ENCODE results near the gene LBHD2.

Gene LBHD2

GRCh38 chr14:103091041-103091882, 7.3 kb downstream of the LBHD2 start:
- DNase-seq (ENCODE audit: low spot score) = peak; percentile 70

GRCh38 chr14:103091883-103092222, 7.8 kb downstream of the LBHD2 start:
- no peak for DNase-seq (ENCODE audit: low spot score)

GRCh38 chr14:103093856-103094405, 9.9 kb downstream of the LBHD2 start:
- DNase-seq (ENCODE audit: low spot score) = no peak

GRCh38 chr14:103094406-103095209, 10.6 kb downstream of the LBHD2 start, which contains the start of gene EXOC3L4:
Gene EXOC3L4, plus strand, starts transcription at chr14:103094725. Its CDS starts 5,495 bp downstream, at chr14:103100220.
- DNase-seq (ENCODE audit: low spot score) = no peak

GRCh38 chr14:103095210-103095778, 11.3 kb downstream of the LBHD2 start:
- DNase-seq (ENCODE audit: low spot score) = no peak

- DNase-seq (ENCODE audit: low spot score) = no peak
Measured at GRCh38 chr14:103096387-103096786, 12.4 kb downstream of the LBHD2 start.

- no peak for DNase-seq (ENCODE audit: low spot score)
Measured at GRCh38 chr14:103097244-103097993, 13.4 kb downstream of the LBHD2 start.

- DNase-seq (ENCODE audit: low spot score) = no peak
Measured at GRCh38 chr14:103097994-103098957, 14.3 kb downstream of the LBHD2 start.

- DNase-seq (ENCODE audit: low spot score) = no peak
Measured at GRCh38 chr14:103099081-103099732, 15.2 kb downstream of the LBHD2 start.

- DNase-seq (ENCODE audit: low spot score) = no peak
Measured at GRCh38 chr14:103099733-103100280, 15.8 kb downstream of the LBHD2 start.

GRCh38 chr14:103100281-103101121, 16.5 kb downstream of the LBHD2 start:
- no peak for DNase-seq (ENCODE audit: low spot score)

GRCh38 chr14:103101257-103101962, 17.4 kb downstream of the LBHD2 start:
- DNase-seq (ENCODE audit: low spot score) = no peak

GRCh38 chr14:103101963-103102688, 18.1 kb downstream of the LBHD2 start:
- no peak for DNase-seq (ENCODE audit: low spot score)

GRCh38 chr14:103102689-103103260, 18.8 kb downstream of the LBHD2 start:
- no peak for DNase-seq (ENCODE audit: low spot score)

- DNase-seq (ENCODE audit: low spot score) = peak; percentile 85
Measured at GRCh38 chr14:103103461-103104388, 19.7 kb downstream of the LBHD2 start.

- no peak for DNase-seq (ENCODE audit: low spot score)
Measured at GRCh38 chr14:103104389-103104653, 20.3 kb downstream of the LBHD2 start.

Data from SW480 (cell line).